Uterus (tissue), 2 donors: Measurements from ENCODE around the gene HAX1.

Experiments
- CTCF ChIP-seq, 4 experiments: fragments of 200-600 bp in 2 of 4; fragments of 450-650 bp in 2 of 4; sonication (generic) in 2 of 4; IDR thresholded peaks; one replicate each; pipeline ENCODE4 v1.5.1; 2016 to 2019; ENCODE audit warnings: antibody characterized with exemption in 4 of 4, mild to moderate bottlenecking in 2 of 4, moderate library complexity in 1 of 4
- POLR2A ChIP-seq, 2 donors: fragments of 450-650 bp; IDR thresholded peaks; one replicate each; pipeline ENCODE4 v1.6.1; 2016; ENCODE audit warnings: antibody characterized with exemption in 2 of 2, mild to moderate bottlenecking in 1 of 2, moderate library complexity in 1 of 2

DNA sequence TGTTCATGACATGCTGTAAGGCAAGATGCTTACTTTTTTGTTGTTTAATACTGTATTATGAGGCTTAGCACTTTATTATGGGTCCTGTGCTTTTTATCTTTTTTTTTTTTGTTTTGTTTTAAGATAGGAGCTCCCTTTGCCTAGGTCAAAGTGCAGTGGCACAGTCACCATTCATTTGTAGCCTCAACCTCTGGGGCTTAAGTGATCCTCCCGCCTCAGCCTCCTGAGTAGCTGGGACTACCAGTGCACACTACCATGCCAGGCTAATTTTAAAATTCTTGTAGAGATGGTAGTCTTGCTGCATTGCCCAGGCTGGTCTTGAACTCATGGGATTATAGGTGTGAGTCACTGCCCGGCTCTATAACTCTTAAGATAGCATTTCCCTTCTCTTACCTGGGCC, 47.1 kb upstream of the HAX1 start:
- no peak for TF ChIP-seq CTCF (IDR thresholded peaks at IDR 0.05)
- TF ChIP-seq POLR2A (IDR thresholded peaks at IDR 0.05), result no peak
